ENCODE results near the gene OR52E8.

The OR52E8 gene

DNA sequence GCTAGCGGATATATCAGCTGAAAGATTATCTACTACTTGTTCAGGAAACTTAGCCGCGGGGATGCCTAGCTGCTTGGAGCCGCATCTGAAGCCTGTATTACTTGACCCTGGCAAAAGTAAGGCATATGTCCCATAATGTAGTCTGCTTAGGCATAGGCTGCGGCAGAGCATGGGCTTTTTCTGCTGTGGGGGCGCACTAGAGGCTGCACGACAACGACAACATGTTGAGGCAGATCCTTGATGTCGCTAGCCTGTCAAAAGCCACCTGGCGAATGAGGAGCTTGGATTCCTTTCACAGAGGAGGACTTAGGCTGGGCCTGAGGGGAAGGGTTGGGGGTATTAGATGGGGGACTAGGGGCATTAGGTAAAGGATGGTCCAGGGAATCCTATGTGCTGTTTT, 49.9 kb downstream of the OR52E8 start:
- no peak for DNase-seq
